ENCODE measurements around the gene ZNF580.

- TF ChIP-seq CTCF (IDR thresholded peaks at IDR 0.05) (no peak), POLR2A (IDR thresholded peaks at IDR 0.05) (no peak)
Measured at GRCh38 chr19:55685776-55686175, 45.0 kb downstream of the ZNF580 start.
